Jurkat, Clone E6-1 (cell line): Measurements from ENCODE around the gene PRICKLE2.

ENCODE experiments used
- DNase-seq: peaks from one replicate; pipeline ENCODE4 v3.0.0-alpha.2; 2011; ENCODE audit warnings: low read depth, low spot score
- H3K4me3 ChIP-seq: 2 replicates; pipeline ENCODE4 v1.5.1; 2011; ENCODE audit warnings: mild to moderate bottlenecking, low read length, control low read depth, moderate library complexity

The PRICKLE2 gene

GRCh38 chr3:64223791-64224745 lies 1.2 kb downstream of the PRICKLE2 start:
- DNase-seq: no peak

GRCh38 chr3:64222501-64223111 lies 2.7 kb downstream of the PRICKLE2 start:
- H3K4me3 ChIP-seq: no peak overlapping the region
- no peak for DNase-seq

More at GRCh38 chr3:64223791-64224745, 1.2 kb downstream of the PRICKLE2 start:
- no peak overlapping the region for H3K4me3 ChIP-seq

- H3K4me3 ChIP-seq: no peak overlapping the region
Measured at GRCh38 chr3:64221571-64222257, 3.6 kb downstream of the PRICKLE2 start.

GRCh38 chr3:64220161-64220914 lies 4.9 kb downstream of the PRICKLE2 start:
- no peak for DNase-seq

More at GRCh38 chr3:64221571-64222257, 3.6 kb downstream of the PRICKLE2 start:
- DNase-seq: no peak

GRCh38 chr3:64218746-64219145 lies 6.5 kb downstream of the PRICKLE2 start:
- no peak for DNase-seq
- H3K4me3 ChIP-seq: no peak overlapping the region

More at GRCh38 chr3:64220161-64220914, 4.9 kb downstream of the PRICKLE2 start:
- H3K4me3 ChIP-seq: no peak overlapping the region

GRCh38 chr3:64218329-64218728 lies 6.9 kb downstream of the PRICKLE2 start:
- no peak for DNase-seq
- no peak overlapping the region for H3K4me3 ChIP-seq

GRCh38 chr3:64216274-64217147 lies 8.8 kb downstream of the PRICKLE2 start:
- no peak overlapping the region for H3K4me3 ChIP-seq
- no peak for DNase-seq

GRCh38 chr3:64215559-64215958 lies 9.7 kb downstream of the PRICKLE2 start:
- H3K4me3 ChIP-seq: no peak overlapping the region

GRCh38 chr3:64215103-64215502 lies 10.2 kb downstream of the PRICKLE2 start:
- no peak for DNase-seq
- no peak overlapping the region for H3K4me3 ChIP-seq

More at GRCh38 chr3:64215559-64215958, 9.7 kb downstream of the PRICKLE2 start:
- no peak for DNase-seq

GRCh38 chr3:64214381-64215018 lies 10.8 kb downstream of the PRICKLE2 start:
- H3K4me3 ChIP-seq: no peak overlapping the region
- DNase-seq: no peak

GRCh38 chr3:64213962-64214379 lies 11.3 kb downstream of the PRICKLE2 start:
- no peak for DNase-seq
- no peak overlapping the region for H3K4me3 ChIP-seq

GRCh38 chr3:64213224-64213878 lies 11.9 kb downstream of the PRICKLE2 start:
- DNase-seq: no peak
- H3K4me3 ChIP-seq: no peak overlapping the region

GRCh38 chr3:64209866-64210621 lies 15.2 kb downstream of the PRICKLE2 start:
- H3K4me3 ChIP-seq: no peak overlapping the region
- no peak for DNase-seq

GRCh38 chr3:64207289-64208080 lies 17.8 kb downstream of the PRICKLE2 start:
- no peak overlapping the region for H3K4me3 ChIP-seq
- DNase-seq: no peak

- no peak overlapping the region for H3K4me3 ChIP-seq
- DNase-seq: no peak
Measured at GRCh38 chr3:64203969-64204908, 21.0 kb downstream of the PRICKLE2 start.
